WTC11 (cell line): ENCODE measurements around the gene FBXO48. TPM values are rescaled to one million over a fixed set of nuclear protein-coding genes. Genes with fewer than 3 reads are reported as not detected.

Experiments
- ATAC-seq: fragments of 200-7000 bp; cut with Tn5 transposase; 2 replicates; pipeline ENCODE4 v1.10.0; 2021; ENCODE audit warnings: mild to moderate bottlenecking, moderate library complexity
- CTCF ChIA-PET: fragments of 300-600 bp; sonication (Branson Sonifier 250); formaldehyde crosslinking; loops from one replicate; lab custom pipeline; 2021; ENCODE audit warnings: antibody characterized with exemption; lab: Charles Lee
- POLR2A ChIA-PET: fragments of 350-600 bp; sonication (Branson Sonifier 250); formaldehyde crosslinking; loops from one replicate; lab custom pipeline; 2021; ENCODE audit warnings: antibody characterized with exemption; lab: Charles Lee
- DNase-seq: peaks from one replicate; pipeline ENCODE4 v3.0.0; 2021; ENCODE audit warnings: low spot score
- H3K27ac Mint-ChIP-seq: 2 replicates; pipeline ENCODE4 v1.8.0; 2021; ENCODE audit warnings: mixed read lengths
- H3K27me3 Mint-ChIP-seq: 2 replicates; pipeline ENCODE4 v1.8.0; 2021; ENCODE audit warnings: low read depth, mild to moderate bottlenecking, moderate library complexity, mixed read lengths
- H3K36me3 Mint-ChIP-seq: 2 replicates; pipeline ENCODE4 v1.8.0; 2021; ENCODE audit warnings: mixed read lengths
- H3K4me1 Mint-ChIP-seq: 2 replicates; pipeline ENCODE4 v1.8.0; 2022; ENCODE audit warnings: mixed read lengths
- H3K4me3 Mint-ChIP-seq: 2 replicates; pipeline ENCODE4 v1.8.0; 2021; ENCODE audit warnings: mild to moderate bottlenecking, moderate library complexity, mixed read lengths
- H3K9me3 Mint-ChIP-seq: 2 replicates; pipeline ENCODE4 v1.8.0; 2021; ENCODE audit warnings: mixed read lengths
- ATF1 ChIP-seq: sonication (generic); formaldehyde crosslinking; IDR thresholded peaks from 2 replicates; pipeline ENCODE4 v1.8.1; 2023; ENCODE audit warnings: mild to moderate bottlenecking, moderate library complexity, missing genetic modification reagents
- ATF6 ChIP-seq: sonication (generic); formaldehyde crosslinking; IDR thresholded peaks from 2 replicates; pipeline ENCODE4 v1.8.1; 2023; ENCODE audit warnings: mild to moderate bottlenecking, missing genetic modification reagents
- CREM ChIP-seq: sonication (generic); formaldehyde crosslinking; IDR thresholded peaks from 2 replicates; pipeline ENCODE4 v1.8.1; 2022; ENCODE audit warnings: mild to moderate bottlenecking, missing genetic modification reagents, moderate library complexity
- EMX1 ChIP-seq: fragments of 250-450 bp; sonication (Bioruptor Pico); IDR thresholded peaks from 2 replicates; pipeline ENCODE4 v1.8.0; 2021; ENCODE audit warnings: mild to moderate bottlenecking
- HMGA2 ChIP-seq: fragments of 250-450 bp; sonication (Bioruptor Pico); IDR thresholded peaks from 2 replicates; pipeline ENCODE4 v1.4.0; 2021; ENCODE audit warnings: mild to moderate bottlenecking, moderate library complexity
- JUN ChIP-seq: sonication (generic); formaldehyde crosslinking; IDR thresholded peaks from 2 replicates; pipeline ENCODE4 v1.8.0; 2023; ENCODE audit warnings: mild to moderate bottlenecking, missing genetic modification reagents
- MAX ChIP-seq: sonication (generic); formaldehyde crosslinking; IDR thresholded peaks from 2 replicates; pipeline ENCODE4 v1.8.0; 2022; ENCODE audit warnings: mild to moderate bottlenecking, missing genetic modification reagents
- MYBL2 ChIP-seq: sonication (generic); formaldehyde crosslinking; IDR thresholded peaks from 2 replicates; pipeline ENCODE4 v1.8.1; 2023; ENCODE audit warnings: mild to moderate bottlenecking, moderate library complexity, missing genetic modification reagents
- NR2C2 ChIP-seq: sonication (generic); formaldehyde crosslinking; IDR thresholded peaks from 2 replicates; pipeline ENCODE4 v1.8.0; 2022; ENCODE audit warnings: mild to moderate bottlenecking, missing genetic modification reagents
- ZBTB21 ChIP-seq: sonication (generic); formaldehyde crosslinking; IDR thresholded peaks from 2 replicates; pipeline ENCODE4 v1.8.1; 2023; ENCODE audit warnings: mild to moderate bottlenecking, missing genetic modification reagents, borderline replicate concordance
- ZNF263 ChIP-seq: sonication (generic); formaldehyde crosslinking; IDR thresholded peaks from 2 replicates; pipeline ENCODE4 v1.8.1; 2022; ENCODE audit warnings: low read depth, mild to moderate bottlenecking, moderate library complexity, missing genetic modification reagents
- ZNF671 ChIP-seq: fragments of 250-450 bp; sonication (Bioruptor Pico); IDR thresholded peaks from 2 replicates; pipeline ENCODE4 v1.8.0; 2021; ENCODE audit warnings: mild to moderate bottlenecking
- total RNA-seq: library from RNA; stranded (reverse); gene quantifications from 3 replicates; pipeline ENCODE4 v1.2.3, GENCODE V29; 2021
- TF ChIP-seq, protein P1 (sequence below): sonication (generic); formaldehyde crosslinking; IDR thresholded peaks from 2 replicates; pipeline ENCODE4 v1.8.0; 2023; ENCODE audit warnings: mild to moderate bottlenecking, missing genetic modification reagents
- TF ChIP-seq, protein P2 (sequence below): fragments of 250-450 bp; sonication (Bioruptor Pico); IDR thresholded peaks from 2 replicates; pipeline ENCODE4 v1.8.0; 2021; ENCODE audit warnings: mild to moderate bottlenecking
- TF ChIP-seq, protein P3 (sequence below): fragments of 200-600 bp; IDR thresholded peaks from 2 replicates; pipeline ENCODE4 v1.8.0; 2022; ENCODE audit warnings: antibody characterized with exemption
- TF ChIP-seq, protein P4 (sequence below): sonication (generic); formaldehyde crosslinking; IDR thresholded peaks from 2 replicates; pipeline ENCODE4 v1.8.1; 2023; ENCODE audit warnings: mild to moderate bottlenecking, missing genetic modification reagents
- TF ChIP-seq, protein P5 (sequence below): sonication (generic); formaldehyde crosslinking; conservative IDR thresholded peaks from 2 replicates; pipeline ENCODE4 v1.8.1; 2023; ENCODE audit warnings: mild to moderate bottlenecking, low read depth, missing genetic modification reagents, moderate library complexity

The FBXO48 gene
- total RNA-seq, 1 experiment from 2014 or later = 1.3 TPM

DNA sequence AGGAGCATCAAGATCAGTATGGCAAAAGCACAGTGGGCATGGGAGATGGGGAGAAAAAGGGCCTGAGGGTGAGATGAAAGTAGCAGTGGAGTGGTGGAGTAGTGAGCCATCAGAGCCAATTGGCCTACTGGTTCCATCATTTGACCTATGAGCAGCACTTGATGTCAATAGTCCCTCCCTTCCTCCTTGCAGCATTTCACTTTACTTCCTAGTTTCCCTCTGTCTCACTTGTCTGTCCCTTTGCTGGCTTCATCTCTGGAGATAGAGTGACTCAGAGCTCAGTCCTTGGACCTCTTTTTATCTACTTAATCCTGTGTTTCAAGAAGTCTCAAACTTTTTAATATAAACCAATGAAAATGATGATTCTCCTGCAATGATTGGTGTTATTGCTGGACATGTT lies 32.1 kb downstream of the FBXO48 start:
- DNase-seq (no peak), ATAC-seq (0 out of 2 replicates have a peak, but pooled peaks have one; percentile 34)
- POLR2A ChIA-PET = no interaction called here
- Mint-ChIP-seq H3K4me3 (no peak overlapping the region), H3K9me3 (no peaks in the 10 kb centered on the region), H3K27ac (no peak overlapping the region), H3K27me3 (no peaks in the 10 kb centered on the region; the same call in 1 of the 2 replicates), H3K36me3 (no peaks in the 10 kb centered on the region), H3K4me1 (0 out of 2 replicates have a peak, but pooled peaks cover 5% of the 10 kb centered on the region)
- CTCF ChIA-PET = no interaction called here
- TF ChIP-seq, protein P1, sequence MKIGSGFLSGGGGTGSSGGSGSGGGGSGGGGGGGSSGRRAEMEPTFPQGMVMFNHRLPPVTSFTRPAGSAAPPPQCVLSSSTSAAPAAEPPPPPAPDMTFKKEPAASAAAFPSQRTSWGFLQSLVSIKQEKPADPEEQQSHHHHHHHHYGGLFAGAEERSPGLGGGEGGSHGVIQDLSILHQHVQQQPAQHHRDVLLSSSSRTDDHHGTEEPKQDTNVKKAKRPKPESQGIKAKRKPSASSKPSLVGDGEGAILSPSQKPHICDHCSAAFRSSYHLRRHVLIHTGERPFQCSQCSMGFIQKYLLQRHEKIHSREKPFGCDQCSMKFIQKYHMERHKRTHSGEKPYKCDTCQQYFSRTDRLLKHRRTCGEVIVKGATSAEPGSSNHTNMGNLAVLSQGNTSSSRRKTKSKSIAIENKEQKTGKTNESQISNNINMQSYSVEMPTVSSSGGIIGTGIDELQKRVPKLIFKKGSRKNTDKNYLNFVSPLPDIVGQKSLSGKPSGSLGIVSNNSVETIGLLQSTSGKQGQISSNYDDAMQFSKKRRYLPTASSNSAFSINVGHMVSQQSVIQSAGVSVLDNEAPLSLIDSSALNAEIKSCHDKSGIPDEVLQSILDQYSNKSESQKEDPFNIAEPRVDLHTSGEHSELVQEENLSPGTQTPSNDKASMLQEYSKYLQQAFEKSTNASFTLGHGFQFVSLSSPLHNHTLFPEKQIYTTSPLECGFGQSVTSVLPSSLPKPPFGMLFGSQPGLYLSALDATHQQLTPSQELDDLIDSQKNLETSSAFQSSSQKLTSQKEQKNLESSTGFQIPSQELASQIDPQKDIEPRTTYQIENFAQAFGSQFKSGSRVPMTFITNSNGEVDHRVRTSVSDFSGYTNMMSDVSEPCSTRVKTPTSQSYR = no peak
- no peak for TF ChIP-seq NR2C2 (CRISPR knock-in tag)

GRCh38 chr2:68432696-68433658 lies 34.1 kb downstream of the FBXO48 start:
- POLR2A ChIA-PET = interaction anchor here (0.6 kb wide), 1 partner anchor 62 kb away, joined by 3 read pairs; no protein-coding TSS in a partner anchor
- no peak for TF ChIP-seq ATF6 (CRISPR knock-in tag)
- no peak for TF ChIP-seq JUN (CRISPR knock-in tag)
- TF ChIP-seq CREM (CRISPR knock-in tag) = no peak
- TF ChIP-seq, protein P2, sequence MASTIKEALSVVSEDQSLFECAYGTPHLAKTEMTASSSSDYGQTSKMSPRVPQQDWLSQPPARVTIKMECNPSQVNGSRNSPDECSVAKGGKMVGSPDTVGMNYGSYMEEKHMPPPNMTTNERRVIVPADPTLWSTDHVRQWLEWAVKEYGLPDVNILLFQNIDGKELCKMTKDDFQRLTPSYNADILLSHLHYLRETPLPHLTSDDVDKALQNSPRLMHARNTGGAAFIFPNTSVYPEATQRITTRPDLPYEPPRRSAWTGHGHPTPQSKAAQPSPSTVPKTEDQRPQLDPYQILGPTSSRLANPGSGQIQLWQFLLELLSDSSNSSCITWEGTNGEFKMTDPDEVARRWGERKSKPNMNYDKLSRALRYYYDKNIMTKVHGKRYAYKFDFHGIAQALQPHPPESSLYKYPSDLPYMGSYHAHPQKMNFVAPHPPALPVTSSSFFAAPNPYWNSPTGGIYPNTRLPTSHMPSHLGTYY = no peak
- no peak for TF ChIP-seq MAX (CRISPR knock-in tag)
- no peak for TF ChIP-seq ZNF671 (CRISPR knock-in tag)
- CTCF ChIA-PET = interaction anchor here (1.5 to 2.2 kb wide), 2 partner anchors 8 to 277 kb away, joined by 5 to 18 read pairs; no protein-coding TSS in a partner anchor

DNA sequence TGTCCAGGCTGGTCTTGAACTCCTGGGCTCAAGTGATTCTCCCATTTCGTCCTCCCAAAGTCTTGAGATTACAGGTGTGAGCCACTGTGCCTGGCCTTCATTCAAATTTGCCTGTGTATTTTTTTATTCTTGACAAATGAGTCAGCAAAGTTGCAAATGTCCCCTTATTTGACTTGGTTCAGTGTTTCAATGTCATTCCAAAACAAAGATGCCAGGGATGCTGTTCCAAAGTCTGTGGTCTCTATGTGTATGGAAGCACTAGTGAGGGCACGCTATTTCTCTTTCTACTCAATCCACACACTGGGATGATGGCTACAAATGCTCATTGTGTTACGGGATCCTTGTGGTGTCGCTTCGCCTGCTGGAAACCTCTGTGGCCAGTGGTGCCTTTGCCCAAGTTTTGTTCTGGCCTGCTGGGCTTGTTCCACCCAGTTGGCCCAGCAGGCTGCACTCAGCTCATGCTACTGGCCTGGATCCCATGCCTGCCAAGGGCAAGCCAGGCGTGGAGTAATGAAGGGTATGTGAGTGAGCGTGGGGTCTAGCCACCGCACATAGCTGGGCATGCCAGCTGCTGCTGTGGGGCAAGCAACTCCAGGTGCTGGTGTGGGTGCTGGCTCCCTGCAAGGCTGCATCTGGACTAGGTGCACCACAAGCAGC lies 35.6 kb downstream of the FBXO48 start:
- H3K36me3 Mint-ChIP-seq = no peaks in the 10 kb centered on the region
- no peak for DNase-seq
- ChIA-PET CTCF (interaction anchor here (1.5 to 2.5 kb wide), 3 partner anchors 10 to 278 kb away, joined by 5 to 18 read pairs (median 9); no protein-coding TSS in a partner anchor), POLR2A (no interaction called here)
- H3K4me1 Mint-ChIP-seq = 0 out of 2 replicates have a peak, but pooled peaks cover 1% of the 10 kb centered on the region
- no peaks in the 10 kb centered on the region for H3K9me3 Mint-ChIP-seq
- H3K4me3 Mint-ChIP-seq = no peak overlapping the region
- H3K27ac Mint-ChIP-seq = no peak overlapping the region
- no peak for ATAC-seq
- H3K27me3 Mint-ChIP-seq = no peaks in the 10 kb centered on the region; the same call in 1 of the 2 replicates
- no peak for TF ChIP-seq ZBTB21
- TF ChIP-seq, protein P3, sequence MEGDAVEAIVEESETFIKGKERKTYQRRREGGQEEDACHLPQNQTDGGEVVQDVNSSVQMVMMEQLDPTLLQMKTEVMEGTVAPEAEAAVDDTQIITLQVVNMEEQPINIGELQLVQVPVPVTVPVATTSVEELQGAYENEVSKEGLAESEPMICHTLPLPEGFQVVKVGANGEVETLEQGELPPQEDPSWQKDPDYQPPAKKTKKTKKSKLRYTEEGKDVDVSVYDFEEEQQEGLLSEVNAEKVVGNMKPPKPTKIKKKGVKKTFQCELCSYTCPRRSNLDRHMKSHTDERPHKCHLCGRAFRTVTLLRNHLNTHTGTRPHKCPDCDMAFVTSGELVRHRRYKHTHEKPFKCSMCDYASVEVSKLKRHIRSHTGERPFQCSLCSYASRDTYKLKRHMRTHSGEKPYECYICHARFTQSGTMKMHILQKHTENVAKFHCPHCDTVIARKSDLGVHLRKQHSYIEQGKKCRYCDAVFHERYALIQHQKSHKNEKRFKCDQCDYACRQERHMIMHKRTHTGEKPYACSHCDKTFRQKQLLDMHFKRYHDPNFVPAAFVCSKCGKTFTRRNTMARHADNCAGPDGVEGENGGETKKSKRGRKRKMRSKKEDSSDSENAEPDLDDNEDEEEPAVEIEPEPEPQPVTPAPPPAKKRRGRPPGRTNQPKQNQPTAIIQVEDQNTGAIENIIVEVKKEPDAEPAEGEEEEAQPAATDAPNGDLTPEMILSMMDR = no peak
- no peak for TF ChIP-seq EMX1 (CRISPR knock-in tag)
- no peak for TF ChIP-seq ZNF263 (CRISPR knock-in tag)
- TF ChIP-seq, protein P4, sequence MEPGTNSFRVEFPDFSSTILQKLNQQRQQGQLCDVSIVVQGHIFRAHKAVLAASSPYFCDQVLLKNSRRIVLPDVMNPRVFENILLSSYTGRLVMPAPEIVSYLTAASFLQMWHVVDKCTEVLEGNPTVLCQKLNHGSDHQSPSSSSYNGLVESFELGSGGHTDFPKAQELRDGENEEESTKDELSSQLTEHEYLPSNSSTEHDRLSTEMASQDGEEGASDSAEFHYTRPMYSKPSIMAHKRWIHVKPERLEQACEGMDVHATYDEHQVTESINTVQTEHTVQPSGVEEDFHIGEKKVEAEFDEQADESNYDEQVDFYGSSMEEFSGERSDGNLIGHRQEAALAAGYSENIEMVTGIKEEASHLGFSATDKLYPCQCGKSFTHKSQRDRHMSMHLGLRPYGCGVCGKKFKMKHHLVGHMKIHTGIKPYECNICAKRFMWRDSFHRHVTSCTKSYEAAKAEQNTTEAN (CRISPR knock-in tag) = no peak
- TF ChIP-seq ATF1 (CRISPR knock-in tag) = no peak
- no peak for TF ChIP-seq HMGA2 (CRISPR knock-in tag)
- TF ChIP-seq, protein P5, sequence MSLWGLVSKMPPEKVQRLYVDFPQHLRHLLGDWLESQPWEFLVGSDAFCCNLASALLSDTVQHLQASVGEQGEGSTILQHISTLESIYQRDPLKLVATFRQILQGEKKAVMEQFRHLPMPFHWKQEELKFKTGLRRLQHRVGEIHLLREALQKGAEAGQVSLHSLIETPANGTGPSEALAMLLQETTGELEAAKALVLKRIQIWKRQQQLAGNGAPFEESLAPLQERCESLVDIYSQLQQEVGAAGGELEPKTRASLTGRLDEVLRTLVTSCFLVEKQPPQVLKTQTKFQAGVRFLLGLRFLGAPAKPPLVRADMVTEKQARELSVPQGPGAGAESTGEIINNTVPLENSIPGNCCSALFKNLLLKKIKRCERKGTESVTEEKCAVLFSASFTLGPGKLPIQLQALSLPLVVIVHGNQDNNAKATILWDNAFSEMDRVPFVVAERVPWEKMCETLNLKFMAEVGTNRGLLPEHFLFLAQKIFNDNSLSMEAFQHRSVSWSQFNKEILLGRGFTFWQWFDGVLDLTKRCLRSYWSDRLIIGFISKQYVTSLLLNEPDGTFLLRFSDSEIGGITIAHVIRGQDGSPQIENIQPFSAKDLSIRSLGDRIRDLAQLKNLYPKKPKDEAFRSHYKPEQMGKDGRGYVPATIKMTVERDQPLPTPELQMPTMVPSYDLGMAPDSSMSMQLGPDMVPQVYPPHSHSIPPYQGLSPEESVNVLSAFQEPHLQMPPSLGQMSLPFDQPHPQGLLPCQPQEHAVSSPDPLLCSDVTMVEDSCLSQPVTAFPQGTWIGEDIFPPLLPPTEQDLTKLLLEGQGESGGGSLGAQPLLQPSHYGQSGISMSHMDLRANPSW (CRISPR knock-in tag) = no peak
- no peak for TF ChIP-seq MYBL2

More at GRCh38 chr2:68432696-68433658, 34.1 kb downstream of the FBXO48 start:
- 0 out of 2 replicates have a peak, but pooled peaks cover 5% of the 10 kb centered on the region for H3K4me1 Mint-ChIP-seq
- ATAC-seq (peak; percentile 44), DNase-seq (no peak)
- H3K9me3 Mint-ChIP-seq = no peaks in the 10 kb centered on the region
- H3K27ac Mint-ChIP-seq = no peak overlapping the region
- no peaks in the 10 kb centered on the region for H3K36me3 Mint-ChIP-seq
- no peaks in the 10 kb centered on the region; the same call in 1 of the 2 replicates for H3K27me3 Mint-ChIP-seq
- no peak overlapping the region for H3K4me3 Mint-ChIP-seq
